HG03108 (cell line): ENCODE data around the gene TGFBRAP1.
"Not testable (repeated sequence)": the region's sequence is repeated elsewhere in the genome, so short reads cannot be mapped to it uniquely, and the experiment has no call there.

Source experiments
- ATAC-seq: cut with Tn5 transposase; IDR thresholded peaks from one replicate; pipeline ENCODE4 v1.9.1; 2021; ENCODE audit warnings: moderate library complexity; ENCODE audit not compliant: unreplicated experiment

TGFBRAP1 gene

DNA sequence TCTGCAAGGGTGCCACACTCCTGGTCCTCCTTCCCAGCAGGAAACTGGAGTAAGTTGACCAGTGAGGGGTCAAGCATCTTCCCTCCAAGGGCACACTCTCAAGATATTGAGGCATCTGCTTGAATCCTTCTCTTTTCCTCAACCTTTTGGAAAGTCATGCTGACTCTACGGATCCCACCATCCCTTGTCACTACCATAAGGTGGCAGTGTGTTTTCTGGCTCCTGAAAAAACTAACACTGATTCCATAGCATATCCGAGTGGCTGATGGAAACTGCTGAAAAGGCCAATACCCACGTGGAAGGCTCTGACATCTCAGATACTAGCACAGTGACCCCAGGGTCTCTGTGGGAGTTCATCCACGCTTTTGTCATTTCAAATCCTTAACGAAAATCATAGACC, 50.9 kb downstream of the TGFBRAP1 start:
- no peak for ATAC-seq

DNA sequence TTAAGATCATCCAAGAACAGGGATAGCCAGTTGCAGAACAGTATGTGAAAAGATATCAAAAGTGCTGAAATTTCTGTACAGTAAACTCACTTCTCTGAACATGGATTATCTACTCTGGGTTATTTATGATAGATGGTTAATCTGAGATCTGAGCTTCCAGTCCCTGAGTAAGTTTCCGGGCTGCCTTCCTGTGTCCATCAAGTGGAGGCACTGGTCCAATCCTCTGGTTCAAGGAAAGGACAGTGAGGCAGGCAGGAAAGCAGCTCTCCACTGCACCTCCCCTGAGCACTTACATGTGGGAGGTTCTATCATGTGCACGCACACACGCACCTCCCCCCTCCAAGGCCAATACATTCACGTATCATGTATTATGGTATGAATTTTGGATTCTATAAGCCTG, 55.5 kb downstream of the TGFBRAP1 start:
- ATAC-seq = no peak

- no peak for ATAC-seq
Observed at GRCh38 chr2:105272176-105272575, 57.4 kb downstream of the TGFBRAP1 start.

DNA sequence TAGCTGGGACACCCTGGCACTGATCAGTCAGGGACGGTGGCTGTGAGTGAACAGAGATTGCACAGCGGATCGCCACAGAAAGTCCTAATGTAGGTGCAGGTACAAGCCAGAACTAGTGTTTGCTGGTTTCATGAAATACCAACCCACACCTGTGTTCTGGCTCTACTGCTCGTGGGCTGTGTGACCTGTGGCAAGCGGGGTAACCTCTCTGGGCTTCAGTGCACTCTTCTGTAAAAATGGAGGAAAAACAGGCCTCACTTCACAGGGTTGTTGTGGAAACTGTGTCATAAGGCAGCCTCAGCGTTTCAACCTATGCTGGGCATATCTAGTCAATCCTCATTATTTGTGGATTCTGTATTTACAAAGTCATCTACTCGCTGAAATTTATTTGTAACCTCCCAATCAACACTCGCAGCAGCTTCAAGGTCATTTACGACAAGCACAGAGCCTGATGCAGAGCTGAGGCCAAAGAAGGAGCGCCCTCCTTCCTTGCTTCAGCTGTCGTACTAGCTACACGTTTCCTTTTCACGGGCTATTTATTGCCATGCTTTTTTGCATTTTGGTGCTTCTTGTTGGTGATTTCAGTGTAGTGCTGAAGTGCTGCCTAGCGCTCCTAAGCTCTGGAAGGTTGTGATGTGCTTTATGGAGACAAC, 58.0 kb downstream of the TGFBRAP1 start:
- no peak for ATAC-seq

DNA sequence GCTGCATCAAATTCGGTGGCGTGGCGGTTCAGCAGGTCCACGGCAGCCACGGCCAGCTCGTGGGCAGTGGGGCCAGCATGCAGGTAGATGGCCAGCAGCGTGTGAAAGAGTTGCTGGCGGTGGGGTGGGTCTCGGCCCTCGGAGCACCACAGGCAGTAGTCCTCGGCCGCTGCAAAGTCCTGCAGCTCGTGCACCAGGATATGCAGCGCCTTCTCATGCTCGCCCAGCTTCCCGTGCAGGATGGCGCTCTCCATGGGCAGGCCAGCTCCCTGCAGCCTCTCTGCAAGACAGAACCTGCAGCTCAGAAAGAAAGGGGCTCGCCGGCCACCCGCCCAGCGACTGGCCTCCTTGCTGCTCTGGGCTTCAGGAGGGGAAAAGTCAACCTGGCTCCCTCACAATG, 60.1 kb downstream of the TGFBRAP1 start:
- no peak for ATAC-seq

DNA sequence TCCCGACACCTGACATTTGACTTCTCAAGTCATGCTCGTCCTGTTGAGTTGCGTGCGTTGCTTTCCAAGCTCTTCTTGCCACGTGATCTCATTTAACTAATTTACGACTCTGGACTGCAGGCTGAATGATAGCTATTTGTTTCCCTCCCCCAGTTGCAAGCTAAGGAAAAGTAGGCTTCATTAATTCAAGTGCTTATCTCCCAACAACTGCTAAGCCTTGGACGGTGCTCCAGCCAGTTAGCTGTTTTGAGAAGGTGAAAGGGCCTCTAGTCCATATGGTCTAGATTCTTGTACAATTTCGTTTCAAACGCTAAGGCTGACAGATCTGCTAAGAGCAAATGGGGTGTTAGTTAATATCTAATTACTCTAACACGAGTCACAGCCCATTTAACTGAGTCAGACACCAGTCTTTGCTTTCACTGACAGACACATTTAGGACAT, 66.9 kb downstream of the TGFBRAP1 start:
- ATAC-seq = no peak

DNA sequence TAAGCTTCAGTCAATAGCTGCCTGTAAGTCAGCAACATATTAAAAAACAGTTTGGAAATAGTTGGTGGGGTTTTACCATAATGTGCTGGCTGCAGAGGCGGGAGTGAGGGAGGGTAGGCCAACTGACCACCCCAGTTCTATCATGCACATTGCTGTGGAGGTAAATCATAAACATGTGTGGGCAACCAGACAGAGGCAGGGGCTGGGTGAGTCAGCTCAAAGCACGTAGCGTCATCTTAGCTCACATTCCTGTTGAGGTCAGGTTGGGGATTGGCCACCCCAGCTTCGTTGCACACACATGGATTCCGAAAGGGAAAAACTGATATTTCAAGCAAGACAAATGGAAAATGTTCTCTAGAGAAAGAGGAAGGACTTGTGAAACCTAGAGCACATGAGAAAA, 68.5 kb downstream of the TGFBRAP1 start:
- ATAC-seq = no peak

DNA sequence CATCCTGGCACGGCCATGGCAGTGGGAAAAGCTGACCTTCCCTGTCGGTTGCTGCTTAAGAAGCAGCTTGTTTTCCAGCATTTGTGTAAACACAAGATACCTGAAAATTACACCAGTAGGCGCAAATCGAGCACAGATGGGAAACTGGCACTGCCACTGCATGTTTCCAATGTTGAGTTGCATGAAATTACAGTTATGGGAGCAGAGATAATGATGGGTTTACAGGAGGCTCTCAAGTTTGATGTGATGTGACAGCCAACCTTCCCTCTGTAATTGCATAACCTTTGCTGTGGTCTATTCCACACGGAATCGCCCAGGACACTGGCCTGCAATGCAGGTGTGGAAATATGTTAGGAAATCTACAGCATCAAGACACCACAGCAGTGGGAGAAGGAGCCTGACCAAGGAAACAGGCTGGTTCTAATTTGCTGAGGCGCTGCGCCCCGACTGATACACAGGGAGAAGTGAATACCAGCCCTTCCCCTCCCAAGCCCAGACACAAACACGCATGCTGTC, 70.6 kb downstream of the TGFBRAP1 start:
- ATAC-seq = no peak

DNA sequence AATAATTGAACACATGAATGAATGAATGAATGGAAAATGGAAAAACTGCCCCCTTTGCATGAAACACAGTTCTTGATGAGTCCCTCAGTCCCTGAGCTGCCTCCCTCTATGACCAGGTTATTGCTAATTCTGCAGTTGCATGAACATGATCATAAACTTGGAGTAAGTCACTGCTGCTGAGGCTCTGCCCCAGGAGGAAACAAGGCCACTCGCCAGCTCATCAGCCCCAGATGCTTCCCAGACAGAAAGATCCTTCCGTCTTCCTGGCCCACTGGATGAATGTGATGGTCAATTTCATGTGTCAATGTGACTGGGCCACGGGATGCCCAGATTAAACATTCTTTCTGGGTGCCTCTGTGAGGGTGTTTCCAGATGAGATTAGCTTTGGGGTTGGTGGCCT, 71.6 kb downstream of the TGFBRAP1 start:
- no peak for ATAC-seq

DNA sequence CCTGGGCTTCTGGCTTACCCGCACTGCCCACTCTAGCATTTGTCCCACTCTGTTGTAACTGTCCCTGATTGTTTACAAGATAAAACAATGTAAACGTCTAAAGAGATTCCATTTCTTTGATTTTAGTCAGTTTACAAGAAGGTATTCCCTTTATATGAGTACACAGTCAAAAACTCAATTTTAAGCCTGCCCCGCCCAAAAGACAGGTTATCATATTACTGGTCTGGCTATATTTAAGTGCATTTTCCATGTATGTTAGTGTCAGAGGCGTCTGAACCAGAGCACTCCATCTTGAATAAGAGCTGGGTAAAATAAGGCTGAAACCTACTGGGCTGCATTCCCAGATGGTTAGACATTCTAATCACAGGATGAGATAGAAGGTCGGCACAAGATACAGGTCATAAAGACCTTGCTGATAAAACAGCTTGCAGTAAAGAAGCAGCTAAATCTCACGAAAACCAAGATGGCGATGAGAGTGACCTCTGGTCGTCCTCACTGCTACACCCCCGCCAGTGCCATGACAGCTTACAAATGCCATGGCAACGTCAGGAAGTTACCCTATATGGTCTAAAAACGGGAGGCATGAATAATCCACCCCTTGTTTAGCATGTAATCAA, 73.0 kb downstream of the TGFBRAP1 start:
- ATAC-seq = no peak

DNA sequence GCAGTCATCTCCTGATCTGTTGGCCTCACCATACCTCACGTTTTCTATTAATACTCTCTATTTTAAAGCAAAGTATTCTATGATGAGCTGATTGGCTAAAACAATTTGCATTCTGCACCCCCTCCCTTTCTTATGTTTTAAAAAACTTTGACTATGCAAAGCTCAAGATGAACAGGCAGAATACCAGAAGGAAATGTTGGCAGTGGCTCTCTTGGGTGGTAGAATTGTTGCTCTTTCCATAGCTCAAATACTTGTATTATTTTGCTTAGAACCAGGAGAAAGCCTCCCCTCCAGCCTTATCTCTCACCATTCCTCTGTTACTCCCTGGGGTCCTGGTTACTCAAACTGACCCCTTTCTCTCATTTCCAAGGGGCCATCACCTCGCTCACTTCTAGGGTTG, 73.6 kb downstream of the TGFBRAP1 start:
- ATAC-seq = no peak

DNA sequence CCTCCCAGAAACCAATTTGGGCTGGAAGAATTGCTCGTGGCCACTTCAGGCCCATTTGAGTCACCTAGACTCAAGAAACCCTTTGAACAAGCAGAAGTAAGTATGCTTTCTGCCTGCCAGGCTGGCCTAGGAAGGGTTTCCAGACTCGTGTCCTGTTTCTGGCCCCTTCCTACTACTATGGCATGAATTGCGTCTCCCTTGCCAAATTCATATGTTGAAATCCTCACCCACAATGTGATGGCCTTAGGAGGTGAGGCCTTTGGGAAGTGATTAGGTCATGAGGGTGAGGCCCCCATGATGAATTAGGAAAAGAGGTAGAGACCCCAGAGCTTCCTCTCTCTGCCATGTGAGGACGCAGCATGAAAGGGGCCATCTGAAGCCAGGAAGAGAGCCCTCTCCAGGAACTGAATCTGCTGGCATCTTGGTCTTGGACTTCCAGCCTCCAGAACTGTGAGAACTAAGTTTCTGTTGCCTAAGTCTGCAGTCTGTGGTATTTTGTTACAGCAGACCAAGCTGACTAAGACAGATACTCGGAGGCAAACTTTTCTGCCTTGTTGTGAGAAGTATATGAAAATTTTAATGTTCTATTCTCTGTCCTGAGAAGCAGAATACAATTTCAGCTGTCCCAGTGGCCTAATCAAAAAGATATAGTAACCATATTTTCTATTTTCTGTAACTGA, 74.9 kb downstream of the TGFBRAP1 start:
- no peak for ATAC-seq

- no peak for ATAC-seq
Observed at GRCh38 chr2:105252271-105252670, 77.3 kb downstream of the TGFBRAP1 start.

- not testable (repeated sequence) for ATAC-seq
Observed at GRCh38 chr2:105251016-105251648, 78.4 kb downstream of the TGFBRAP1 start.

DNA sequence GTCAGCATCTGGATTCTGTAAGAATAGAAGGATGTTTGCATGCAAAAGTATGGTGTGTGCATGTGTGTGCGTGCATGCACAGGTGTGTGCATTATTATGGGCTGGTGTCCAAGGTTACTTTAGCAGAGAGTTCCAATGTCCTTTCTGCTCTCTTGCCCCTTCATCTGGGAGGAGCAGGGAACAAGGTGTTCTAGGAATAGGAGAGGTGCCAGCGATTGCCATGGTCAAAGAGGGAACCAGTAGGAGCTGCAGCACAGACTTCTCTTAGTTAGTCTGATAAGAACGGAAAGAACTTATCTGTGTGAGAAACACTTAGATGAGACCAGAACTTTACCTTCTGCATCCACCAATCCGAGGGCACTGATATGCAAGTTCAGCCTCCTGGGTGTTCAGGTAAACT, 79.6 kb downstream of the TGFBRAP1 start:
- no peak for ATAC-seq

- ATAC-seq = no peak
Observed at GRCh38 chr2:105249181-105249580, 80.4 kb downstream of the TGFBRAP1 start.

DNA sequence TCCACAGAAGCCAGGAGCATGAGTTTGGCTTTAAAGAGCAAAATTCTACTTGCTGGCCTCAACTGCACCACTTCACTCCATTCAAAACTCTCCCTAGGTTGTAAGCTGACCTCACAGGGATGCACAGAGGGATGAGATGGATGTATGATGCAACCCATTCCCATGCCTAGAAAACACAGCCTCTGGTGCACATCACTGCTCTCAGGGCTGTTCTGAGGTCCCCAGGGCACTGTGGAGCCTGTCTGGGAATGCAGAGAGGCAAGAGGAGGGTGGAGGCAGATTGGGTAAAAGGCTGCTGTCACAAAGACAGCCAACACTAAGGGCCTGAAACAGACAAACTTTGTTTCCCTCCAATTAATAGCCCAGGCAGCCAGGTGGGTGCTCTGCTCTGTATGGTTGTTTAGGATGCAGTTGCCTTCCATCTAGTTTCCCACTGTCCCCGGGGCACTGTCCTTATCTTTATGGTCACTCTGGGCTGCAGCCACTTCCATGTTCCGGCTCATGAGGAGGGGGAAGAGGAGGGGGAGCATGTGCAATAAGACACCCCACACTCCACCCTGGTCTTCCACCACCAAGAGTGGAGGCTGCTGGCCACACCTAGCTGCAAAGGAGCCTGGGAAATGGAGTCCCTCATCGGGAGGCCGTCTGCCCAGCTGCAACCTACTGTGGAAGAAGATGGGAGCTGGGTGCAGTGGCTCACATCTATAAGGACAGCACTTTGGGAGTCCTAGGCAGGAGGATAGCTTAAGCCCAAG, 81.0 kb downstream of the TGFBRAP1 start:
- no peak for ATAC-seq

- no peak for ATAC-seq
Observed at GRCh38 chr2:105244451-105244850, 85.1 kb downstream of the TGFBRAP1 start.

GRCh38 chr2:105243961-105244360, 85.6 kb downstream of the TGFBRAP1 start:
- ATAC-seq = no peak

- ATAC-seq = no peak
Observed at GRCh38 chr2:105242286-105242993, 87.1 kb downstream of the TGFBRAP1 start.
